HG03103 (cell line): ENCODE data around the gene ALG11.
A peak's percentile ranks its signal among the peaks of the same experiment; 100 is the strongest.
"Not testable (repeated sequence)": the region's sequence is repeated elsewhere in the genome, so short reads cannot be mapped to it uniquely, and the experiment has no call there.

Experiments used
- ATAC-seq: cut with Tn5 transposase; IDR thresholded peaks from one replicate; pipeline ENCODE4 v1.9.1; 2021; ENCODE audit warnings: low read depth; ENCODE audit not compliant: unreplicated experiment

Gene ALG11

GRCh38 chr13:52011632-52012511, at the start of gene ALG11:
Gene ALG11, plus strand, starts transcription at chr13:52012398. Its CDS starts 21 bp downstream, at chr13:52012419.
- peak; percentile 99 for ATAC-seq

GRCh38 chr13:51966186-51966585, 46.0 kb upstream of the ALG11 start:
- ATAC-seq, result no peak

GRCh38 chr13:51967482-51968446, 44.4 kb upstream of the ALG11 start:
- ATAC-seq, result no peak

- ATAC-seq, result no peak
These were observed 41.8 kb upstream of the ALG11 start for GRCh38 chr13:51970349-51970748.

GRCh38 chr13:51971520-51972426, 40.4 kb upstream of the ALG11 start:
- no peak for ATAC-seq

GRCh38 chr13:51974482-51974881, 37.7 kb upstream of the ALG11 start:
- no peak for ATAC-seq

GRCh38 chr13:51976423-51976822, 35.8 kb upstream of the ALG11 start:
- ATAC-seq, result no peak

- ATAC-seq, result no peak
These were observed 35.3 kb upstream of the ALG11 start for GRCh38 chr13:51976890-51977289.

- no peak for ATAC-seq
These were observed 34.6 kb upstream of the ALG11 start for GRCh38 chr13:51977625-51978024.

GRCh38 chr13:51978796-51979556, 33.2 kb upstream of the ALG11 start:
- no peak for ATAC-seq

GRCh38 chr13:51980908-51981307, 31.3 kb upstream of the ALG11 start:
- ATAC-seq, result no peak

- ATAC-seq, result no peak
These were observed 30.8 kb upstream of the ALG11 start for GRCh38 chr13:51981355-51981754.

GRCh38 chr13:51983292-51983691, 28.9 kb upstream of the ALG11 start:
- ATAC-seq, result not testable (repeated sequence)

GRCh38 chr13:51984904-51985303, 27.3 kb upstream of the ALG11 start:
- ATAC-seq, result not testable (repeated sequence)

- ATAC-seq, result no peak
These were observed 23.1 kb upstream of the ALG11 start for GRCh38 chr13:51988988-51989618.

GRCh38 chr13:51993713-51994112, 18.5 kb upstream of the ALG11 start:
- ATAC-seq, result no peak

- ATAC-seq, result no peak
These were observed 16.3 kb upstream of the ALG11 start for GRCh38 chr13:51995677-51996551.

- no peak for ATAC-seq
These were observed 15.6 kb upstream of the ALG11 start for GRCh38 chr13:51996641-51997040.
